Smooth muscle cell (in vitro differentiated cells): Measurements from ENCODE around the gene CUBN. TPM values are rescaled to one million over a fixed set of nuclear protein-coding genes. Genes with fewer than 3 reads are reported as not detected.

Experiments
- DNase-seq: peaks from one replicate; lab custom pipeline; 2025; ENCODE audit not compliant: unreplicated experiment; lab: John Stamatoyannopoulos, UW
- H2AFZ ChIP-seq: fragments of 200-600 bp; sonication (generic); 2 replicates; pipeline ENCODE4 v1.6.0; 2016; ENCODE audit warnings: antibody characterized with exemption, low read depth, mild to moderate bottlenecking
- H3F3A ChIP-seq: fragments of 200-600 bp; sonication (generic); 2 replicates; pipeline ENCODE4 v1.6.0; 2017; ENCODE audit warnings: antibody characterized with exemption, low read depth
- H3K27ac ChIP-seq: fragments of 200-600 bp; sonication (generic); 2 replicates; pipeline ENCODE4 v1.5.1; 2016; ENCODE audit warnings: low read depth, mild to moderate bottlenecking
- H3K27me3 ChIP-seq: fragments of 200-600 bp; sonication (generic); 2 replicates; pipeline ENCODE4 v1.6.1; 2016; ENCODE audit warnings: low read depth, mild to moderate bottlenecking
- H3K36me3 ChIP-seq: fragments of 200-600 bp; sonication (generic); 2 replicates; pipeline ENCODE4 v1.5.1; 2016; ENCODE audit warnings: low read depth
- H3K4me1 ChIP-seq: fragments of 200-600 bp; sonication (generic); 2 replicates; pipeline ENCODE4 v1.5.1; 2016; ENCODE audit warnings: low read depth
- H3K4me2 ChIP-seq: fragments of 200-600 bp; sonication (generic); 2 replicates; pipeline ENCODE4 v1.6.0; 2016; ENCODE audit warnings: mild to moderate bottlenecking
- H3K4me3 ChIP-seq: fragments of 200-600 bp; sonication (generic); 2 replicates; pipeline ENCODE4 v1.5.1; 2016; ENCODE audit warnings: mild to moderate bottlenecking
- H3K79me2 ChIP-seq: fragments of 200-600 bp; sonication (generic); 2 replicates; pipeline ENCODE4 v1.6.0; 2016; ENCODE audit warnings: low read depth, mild to moderate bottlenecking
- H3K9ac ChIP-seq: fragments of 200-600 bp; sonication (generic); 2 replicates; pipeline ENCODE4 v1.6.0; 2016; ENCODE audit warnings: low read depth
- H3K9me3 ChIP-seq: fragments of 200-600 bp; sonication (generic); replicated peaks from 2 replicates; pipeline ENCODE4 v1.5.1; 2016; ENCODE audit warnings: low read depth
- H4K20me1 ChIP-seq: fragments of 200-600 bp; sonication (generic); 2 replicates; pipeline ENCODE4 v1.6.0; 2016; ENCODE audit warnings: low read depth
- whole genome bisulfite sequencing: methylation state at CpG from one replicate; pipeline ENCODE4 v1.1.7; 2016; ENCODE audit warnings: low lambda C conversion rate; 5-methylcytosine and 5-hydroxymethylcytosine counted together
- polyA plus RNA-seq: library from polyadenylated mRNA; unstranded; fragments of >200 nt; fragmentation: Nextera tagmentation; extraction: Ambion mirVana; gene quantifications from 2 replicates; pipeline ENCODE4 v1.2.1, GENCODE V29; 2016
- total RNA-seq: library from RNA; depleted of rRNA; stranded (reverse); fragments of >200 nt; gene quantifications from 2 replicates; pipeline ENCODE4 v1.2.3, GENCODE V29; 2014
- TF ChIP-seq, protein P1 (sequence below): fragments of 200-600 bp; sonication (generic); IDR thresholded peaks from 2 replicates; pipeline ENCODE4 v1.5.1; 2017; ENCODE audit warnings: borderline replicate concordance, mild to moderate bottlenecking, antibody characterized with exemption; ENCODE audit not compliant: insufficient read depth, poor library complexity, severe bottlenecking

CUBN gene
- total and polyA plus RNA-seq, 2 experiments from 2014 or later: 0.62 to 4.7 TPM

DNA sequence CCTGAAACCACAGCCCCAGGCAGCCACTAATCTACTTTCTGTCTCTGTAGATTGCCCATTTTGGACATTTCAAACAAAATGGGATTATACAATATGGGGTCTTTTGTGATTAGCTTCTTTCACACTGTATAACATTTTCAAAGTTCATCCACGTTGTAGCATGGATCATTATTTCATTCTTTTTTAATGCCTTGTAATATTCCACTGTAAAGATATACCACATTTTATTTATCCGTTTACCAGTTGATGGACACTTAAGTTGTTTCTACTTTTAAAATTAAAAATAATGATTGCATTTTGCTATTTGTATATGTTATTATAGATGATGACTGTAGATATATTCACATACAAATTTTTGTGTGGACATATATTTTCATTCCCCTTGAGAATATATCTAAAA, 60.7 kb downstream of the CUBN start:
- Histone ChIP-seq H2AFZ (no peak overlapping the region), H3K79me2 (no peaks in the 10 kb centered on the region), H3K4me2 (no peak overlapping the region), H3K27ac (no peak overlapping the region), H3K27me3 (no peaks in the 10 kb centered on the region), H3K9ac (no peak overlapping the region), H3K9me3 (no peaks in the 10 kb centered on the region), H3F3A (peaks cover 3% of the 10 kb centered on the region), H3K36me3 (no peaks in the 10 kb centered on the region), H3K4me1 (peaks cover 10% of the 10 kb centered on the region), H4K20me1 (no peaks in the 10 kb centered on the region), H3K4me3 (no peak overlapping the region)
- TF ChIP-seq, protein P1, sequence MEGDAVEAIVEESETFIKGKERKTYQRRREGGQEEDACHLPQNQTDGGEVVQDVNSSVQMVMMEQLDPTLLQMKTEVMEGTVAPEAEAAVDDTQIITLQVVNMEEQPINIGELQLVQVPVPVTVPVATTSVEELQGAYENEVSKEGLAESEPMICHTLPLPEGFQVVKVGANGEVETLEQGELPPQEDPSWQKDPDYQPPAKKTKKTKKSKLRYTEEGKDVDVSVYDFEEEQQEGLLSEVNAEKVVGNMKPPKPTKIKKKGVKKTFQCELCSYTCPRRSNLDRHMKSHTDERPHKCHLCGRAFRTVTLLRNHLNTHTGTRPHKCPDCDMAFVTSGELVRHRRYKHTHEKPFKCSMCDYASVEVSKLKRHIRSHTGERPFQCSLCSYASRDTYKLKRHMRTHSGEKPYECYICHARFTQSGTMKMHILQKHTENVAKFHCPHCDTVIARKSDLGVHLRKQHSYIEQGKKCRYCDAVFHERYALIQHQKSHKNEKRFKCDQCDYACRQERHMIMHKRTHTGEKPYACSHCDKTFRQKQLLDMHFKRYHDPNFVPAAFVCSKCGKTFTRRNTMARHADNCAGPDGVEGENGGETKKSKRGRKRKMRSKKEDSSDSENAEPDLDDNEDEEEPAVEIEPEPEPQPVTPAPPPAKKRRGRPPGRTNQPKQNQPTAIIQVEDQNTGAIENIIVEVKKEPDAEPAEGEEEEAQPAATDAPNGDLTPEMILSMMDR: no peak
- no peak for DNase-seq
- WGBS: 94% methylated on average over 2 of the region's 2 CpGs

DNA sequence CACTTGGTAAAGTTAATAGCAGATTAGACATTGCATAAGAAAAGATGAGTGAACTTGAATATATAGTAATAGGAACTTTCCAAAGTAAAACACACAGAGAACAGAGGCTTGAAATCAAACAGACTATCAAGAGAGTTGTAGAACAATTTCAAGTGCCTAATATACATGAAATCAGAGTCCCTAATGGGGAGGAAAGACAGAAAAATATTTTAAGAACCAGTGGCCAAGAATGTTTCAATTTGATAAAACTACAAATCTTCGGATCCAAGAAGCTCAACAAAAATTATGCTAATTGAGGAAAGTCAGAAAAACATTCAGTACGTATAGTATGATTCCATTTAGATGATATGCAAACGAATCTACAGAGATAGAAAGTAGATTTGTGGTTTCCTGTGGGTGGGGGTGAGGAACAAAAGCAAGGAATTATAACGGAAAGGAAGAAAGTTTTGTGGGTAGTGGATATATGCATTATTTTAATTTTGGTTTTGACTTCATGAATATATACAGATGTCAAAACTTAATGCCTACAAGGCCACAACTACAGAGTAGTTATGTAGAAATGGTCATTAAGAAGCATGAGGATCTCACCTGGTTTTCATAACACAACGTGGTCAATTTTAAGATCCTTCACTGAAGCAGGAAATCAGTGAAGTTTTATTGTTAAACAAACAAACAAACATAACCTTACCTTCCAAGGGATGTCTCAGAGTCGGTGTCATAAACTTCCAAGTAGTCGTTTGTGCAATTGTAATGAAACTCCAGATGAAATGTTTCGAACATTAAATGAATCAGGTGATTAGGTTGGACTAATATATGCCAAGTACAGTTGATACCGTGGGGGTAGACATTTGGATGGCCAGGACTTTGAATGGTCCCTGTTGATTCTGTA, 62.0 kb downstream of the CUBN start:
- Histone ChIP-seq H3K36me3 (no peaks in the 10 kb centered on the region), H3K9me3 (no peaks in the 10 kb centered on the region), H2AFZ (peak overlapping the region; percentile 43), H3F3A (peaks cover 13% of the 10 kb centered on the region), H3K27me3 (no peaks in the 10 kb centered on the region), H3K9ac (peak overlapping the region; percentile 37), H3K4me1 (peaks cover 15% of the 10 kb centered on the region), H3K79me2 (no peaks in the 10 kb centered on the region), H4K20me1 (no peaks in the 10 kb centered on the region), H3K4me2 (peak overlapping the region; percentile 49), H3K4me3 (no peak overlapping the region), H3K27ac (peak overlapping the region; percentile 75)
- TF ChIP-seq, protein P1: no peak
- DNase-seq: no peak
- 57% methylated on average over 9 of the region's 9 CpGs for WGBS

DNA sequence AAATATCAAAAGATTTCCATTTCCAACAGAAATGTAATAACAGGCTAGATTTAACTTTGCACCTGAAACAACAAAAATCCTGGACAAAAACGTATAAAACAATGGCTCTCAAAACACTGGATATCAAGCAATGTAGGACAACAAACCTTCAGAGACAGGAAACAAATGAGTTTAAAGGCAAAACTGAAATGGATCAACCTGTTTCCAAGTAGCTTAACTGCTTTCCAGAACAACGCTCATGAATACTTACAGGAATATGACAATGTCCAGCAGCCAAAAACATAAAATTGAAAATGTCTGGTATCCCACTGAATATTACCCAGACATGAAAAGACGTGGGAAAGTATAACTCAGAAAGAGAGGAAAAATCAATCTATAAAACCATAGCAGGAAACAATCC, 62.8 kb downstream of the CUBN start:
- TF ChIP-seq, protein P1: no peak
- no peaks in the 10 kb centered on the region for H3K79me2 ChIP-seq
- peak overlapping the region; percentile 34 for H2AFZ ChIP-seq
- H4K20me1 ChIP-seq: no peaks in the 10 kb centered on the region
- H3K27me3 ChIP-seq: no peaks in the 10 kb centered on the region
- no peaks in the 10 kb centered on the region for H3K9me3 ChIP-seq
- peaks cover 23% of the 10 kb centered on the region for H3K4me1 ChIP-seq
- peaks cover 17% of the 10 kb centered on the region for H3F3A ChIP-seq
- peak overlapping the region; percentile 75 for H3K27ac ChIP-seq
- no peaks in the 10 kb centered on the region for H3K36me3 ChIP-seq
- peak overlapping the region; percentile 37 for H3K9ac ChIP-seq
- H3K4me3 ChIP-seq: no peak overlapping the region
- DNase-seq: no peak
- WGBS: 85% methylated on average over 3 of the region's 3 CpGs
- peak overlapping the region; percentile 49 for H3K4me2 ChIP-seq
